PFSK-1 (cell line): ENCODE results near the gene CTSW.

ENCODE experiments used
- FOXP2 ChIP-seq: optimal IDR thresholded peaks from 2 replicates; pipeline ENCODE3; 2011; ENCODE audit warnings: borderline replicate concordance, control low read depth, inconsistent platforms; ENCODE audit not compliant: insufficient read depth; ENCODE audit errors: extremely low read length, extremely low read depth
- POLR2AphosphoS5 ChIP-seq: IDR thresholded peaks from 2 replicates; pipeline ENCODE4 v1.6.1; 2012; ENCODE audit warnings: low read depth, mild to moderate bottlenecking, control low read depth, low read length, moderate library complexity
- REST ChIP-seq, 2 experiments: IDR thresholded peaks; 2 replicates each; pipeline versions ENCODE4 v1.6.1 to v1.8.0; 2011 to 2012; ENCODE audit warnings: low read depth in 2 of 2, low read length in 2 of 2, control low read depth in 1 of 2, inconsistent platforms in 1 of 2, mild to moderate bottlenecking in 1 of 2, moderate library complexity in 1 of 2; ENCODE audit not compliant: insufficient read depth in 1 of 2
- SIN3A ChIP-seq: IDR thresholded peaks from 2 replicates; pipeline ENCODE4 v1.6.1; 2012; ENCODE audit warnings: mild to moderate bottlenecking, low read length, moderate library complexity, borderline replicate concordance; ENCODE audit not compliant: insufficient read depth

DNA sequence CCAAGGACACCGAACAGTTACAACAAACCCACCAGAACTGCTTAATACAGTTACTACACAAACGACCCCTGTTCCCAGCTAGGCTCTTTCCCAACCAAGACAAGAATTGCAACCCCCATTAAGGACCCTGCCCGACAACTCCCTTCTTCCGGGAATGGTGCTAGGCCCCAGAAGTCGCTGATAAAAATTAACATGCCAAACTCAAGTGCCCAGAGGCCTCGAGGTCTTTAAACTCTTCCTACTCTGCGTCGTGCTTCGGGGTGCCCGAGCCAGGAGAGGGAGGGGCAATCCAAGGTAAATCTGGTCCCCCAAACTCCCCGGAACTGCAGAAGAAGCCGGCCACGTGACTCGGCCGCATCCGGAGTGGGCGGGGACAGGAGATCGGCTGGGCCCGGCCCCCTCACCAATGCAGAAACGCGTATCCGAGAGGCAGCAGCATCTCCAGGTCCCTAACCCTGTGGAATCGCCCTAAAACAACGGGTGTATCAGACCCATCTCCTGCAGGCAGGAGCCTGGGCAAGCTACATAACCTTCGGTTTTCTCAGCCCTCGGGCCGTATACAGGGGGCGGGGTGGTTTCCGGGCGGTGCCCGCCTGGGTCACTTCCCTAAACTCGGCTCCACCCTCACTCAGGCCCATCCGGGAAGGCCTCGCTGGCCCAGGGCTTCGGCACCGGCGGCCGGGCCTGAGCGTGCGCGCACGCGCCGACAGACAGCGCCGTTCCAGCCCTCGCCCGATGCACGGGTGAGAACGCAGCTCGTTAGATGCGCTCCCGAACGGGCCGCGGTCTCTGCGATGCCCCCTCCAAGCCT is 22.7 kb upstream of the CTSW start:
- TF ChIP-seq POLR2AphosphoS5 (no peak; the same call in 1 of the 2 replicates), SIN3A (no peak), FOXP2 (no peak), REST (IDR thresholded peaks at IDR 0.05; ENCODE audit: insufficient read depth in 1 of 2, low read depth in 2 of 2, low read length in 2 of 2) (no peak)
